Prostate gland (tissue), 2 donors: ENCODE results near the gene MYL9. TPM values are rescaled to one million over a fixed set of nuclear protein-coding genes. Genes with fewer than 3 reads are reported as not detected.

Source experiments
- DNase-seq: peaks from one replicate; pipeline ENCODE4 v3.0.0-alpha.2; 2019; ENCODE audit warnings: low spot score
- H3K27ac ChIP-seq, 2 donors: fragments of 200-600 bp; sonication (generic); 2 replicates each; pipeline ENCODE4 v1.5.1; 2017 to 2019
- H3K27me3 ChIP-seq: fragments of 200-600 bp; sonication (generic); replicated peaks from 2 replicates; pipeline ENCODE4 v1.5.1; 2019; ENCODE audit not compliant: insufficient read depth
- H3K36me3 ChIP-seq, 2 donors: fragments of 200-600 bp; sonication (generic); 1 replicate in 1 of 2; 2 replicates in 1 of 2; pipeline versions ENCODE4 v1.5.1 to v1.8.1; 2017 to 2019
- H3K4me1 ChIP-seq: fragments of 200-600 bp; sonication (generic); replicated peaks from 2 replicates; pipeline ENCODE4 v1.5.1; 2019
- H3K4me3 ChIP-seq, 2 donors: fragments of 200-600 bp; sonication (generic); 2 replicates each; pipeline ENCODE4 v1.5.1; 2017 to 2019
- H3K9me3 ChIP-seq: fragments of 200-600 bp; sonication (generic); 2 replicates; pipeline ENCODE4 v1.5.1; 2017
- CTCF ChIP-seq, 4 experiments: fragments of 200-600 bp in 2 of 4; fragments of 450-650 bp in 2 of 4; sonication (generic) in 2 of 4; IDR thresholded peaks; 1 replicate in 3 of 4; 2 replicates in 1 of 4; pipeline ENCODE4 v1.5.1; 2016 to 2019; ENCODE audit warnings: antibody characterized with exemption in 4 of 4, mild to moderate bottlenecking in 2 of 4, moderate library complexity in 2 of 4
- POLR2A ChIP-seq: fragments of 450-650 bp; IDR thresholded peaks from one replicate; pipeline ENCODE4 v1.6.1; 2016; ENCODE audit warnings: antibody characterized with exemption, mild to moderate bottlenecking
- POLR2AphosphoS5 ChIP-seq: sonication (generic); formaldehyde crosslinking; IDR thresholded peaks from one replicate; pipeline ENCODE4 v1.6.1; 2017; ENCODE audit warnings: antibody characterized with exemption
- WGBS: methylation state at CpG from one replicate; pipeline ENCODE4 v1.1.5; 2018; 5-methylcytosine and 5-hydroxymethylcytosine counted together
- intact Hi-C: fragments of 100-400 bp; cut with DNase I; formaldehyde crosslinking; loops from one replicate; pipeline ENCODE4 v1.14.2; 2022
- total RNA-seq, 2 donors: library from RNA; depleted of rRNA; stranded (reverse); fragments of >200 nt; gene quantifications; one replicate each; pipeline ENCODE4 v1.1.0, GENCODE V29; 2016

Gene MYL9
- total RNA-seq, 2 donors from 2014 or later = 335 to 560 TPM

GRCh38 chr20:36528875-36529417 is 12.4 kb upstream of the MYL9 start:
- Histone ChIP-seq H3K36me3 (peaks cover 4 to 13% of the 10 kb centered on the region in 2 donors), H3K27me3 (no peaks in the 10 kb centered on the region), H3K4me1 (no peaks in the 10 kb centered on the region), H3K4me3 (no peak overlapping the region), H3K9me3 (no peaks in the 10 kb centered on the region), H3K27ac (no peak overlapping the region)
- 82% methylated on average over 14 of the region's 14 CpGs for WGBS
- DNase-seq = no peak
- TF ChIP-seq CTCF (IDR thresholded peaks at IDR 0.05) (no peak), POLR2A (no peak), POLR2AphosphoS5 (no peak)
- intact Hi-C loops = loop anchor here (5.0 kb wide), 1 partner anchor 62 kb away; no protein-coding TSS in a partner anchor

GRCh38 chr20:36532388-36532787 is 8.9 kb upstream of the MYL9 start:
- DNase-seq = no peak
- Histone ChIP-seq H3K4me1 (no peaks in the 10 kb centered on the region), H3K9me3 (no peaks in the 10 kb centered on the region), H3K36me3 (no peaks in the 10 kb centered on the region), H3K27ac (no peak overlapping the region), H3K4me3 (no peak overlapping the region), H3K27me3 (no peaks in the 10 kb centered on the region)
- 81% methylated on average over 10 of the region's 10 CpGs for whole genome bisulfite sequencing
- no peak for TF ChIP-seq POLR2A
- TF ChIP-seq POLR2AphosphoS5 = no peak
- no peak for TF ChIP-seq CTCF (IDR thresholded peaks at IDR 0.05)
- intact Hi-C loops = no loop called here

- DNase-seq = no peak
- H3K4me3 ChIP-seq = no peak overlapping the region
- H3K36me3 ChIP-seq = no peaks in the 10 kb centered on the region
- no peaks in the 10 kb centered on the region for H3K4me1 ChIP-seq
- H3K27ac ChIP-seq = no peak overlapping the region
- WGBS = 80% methylated on average over 3 of the region's 3 CpGs
- H3K9me3 ChIP-seq = no peaks in the 10 kb centered on the region
- H3K27me3 ChIP-seq = no peaks in the 10 kb centered on the region
- TF ChIP-seq CTCF (IDR thresholded peaks at IDR 0.05) (no peak), POLR2AphosphoS5 (no peak), POLR2A (no peak)
- intact Hi-C loops = no loop called here
Observed at GRCh38 chr20:36532822-36533221, 8.5 kb upstream of the MYL9 start.

- intact Hi-C loops = no loop called here
- Histone ChIP-seq H3K36me3 (no peaks in the 10 kb centered on the region), H3K9me3 (no peaks in the 10 kb centered on the region), H3K27me3 (no peaks in the 10 kb centered on the region), H3K27ac (peak overlapping the region; percentile 33 to 51), H3K4me3 (no peak overlapping the region), H3K4me1 (no peaks in the 10 kb centered on the region)
- TF ChIP-seq POLR2AphosphoS5 (peak; percentile 42), CTCF (IDR thresholded peaks at IDR 0.05) (no peak)
- WGBS = 71% methylated on average over 11 of the region's 11 CpGs
- DNase-seq = no peak
Observed at GRCh38 chr20:36538026-36538722, 3.1 kb upstream of the MYL9 start.
